HG03520 (cell line): ENCODE data around the gene TRIM40.
"Not testable (repeated sequence)": the region's sequence is repeated elsewhere in the genome, so short reads cannot be mapped to it uniquely, and the experiment has no call there.

Experiments used
- ATAC-seq: cut with Tn5 transposase; IDR thresholded peaks from one replicate; pipeline ENCODE4 v1.9.1; 2021; ENCODE audit warnings: mild to moderate bottlenecking, moderate library complexity; ENCODE audit not compliant: unreplicated experiment

Gene TRIM40

GRCh38 chr6:30162265-30163089 is 26.5 kb downstream of the TRIM40 start:
- ATAC-seq = no peak

DNA sequence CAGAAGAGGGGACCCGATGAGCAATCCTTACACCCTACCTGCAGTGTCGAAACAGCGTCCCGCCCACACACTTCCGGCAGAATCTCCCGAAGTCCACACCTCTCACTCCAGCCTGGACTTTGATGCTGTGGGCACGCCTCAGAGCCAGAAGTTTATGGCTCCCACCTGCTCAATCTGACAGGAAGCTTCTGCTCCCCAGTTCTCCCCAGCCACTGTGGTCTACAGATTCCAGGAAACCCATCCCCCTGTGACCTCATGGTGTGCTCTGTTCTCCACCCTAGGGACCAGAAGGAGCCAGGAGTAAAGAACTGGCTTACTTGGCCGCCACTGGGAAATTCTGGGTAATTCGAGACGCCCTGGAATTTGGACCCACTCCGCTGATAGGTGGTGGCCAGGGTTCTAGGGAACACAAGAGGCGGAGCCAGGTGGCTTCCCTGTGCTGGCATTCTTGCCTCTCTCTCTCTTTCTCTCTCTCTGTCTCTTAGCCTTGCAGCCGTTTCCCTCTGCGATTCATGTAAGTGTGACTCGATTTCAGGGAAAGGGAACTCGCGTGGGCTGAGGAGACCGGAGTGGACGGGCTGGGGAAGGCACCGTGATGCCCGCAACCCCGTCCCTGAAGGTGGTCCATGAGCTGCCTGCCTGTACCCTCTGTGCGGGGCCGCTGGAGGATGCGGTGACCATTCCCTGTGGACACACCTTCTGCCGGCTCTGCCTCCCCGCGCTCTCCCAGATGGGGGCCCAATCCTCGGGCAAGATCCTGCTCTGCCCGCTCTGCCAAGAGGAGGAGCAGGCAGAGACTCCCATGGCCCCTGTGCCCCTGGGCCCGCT is 27.4 kb downstream of the TRIM40 start, which contains the start of gene TRIM15:
Gene TRIM15 (plus strand): TSS at position 457 of the 828 bp plus-strand sequence. CDS start 139 bp downstream, at position 596.
- ATAC-seq = no peak

GRCh38 chr6:30163918-30164654 is 28.1 kb downstream of the TRIM40 start:
- no peak for ATAC-seq

GRCh38 chr6:30164714-30165113 is 28.8 kb downstream of the TRIM40 start:
- ATAC-seq = no peak

GRCh38 chr6:30165238-30165637 is 29.3 kb downstream of the TRIM40 start:
- ATAC-seq = not testable (repeated sequence)

- ATAC-seq = no peak
Measured at GRCh38 chr6:30167101-30167500, 31.2 kb downstream of the TRIM40 start.

GRCh38 chr6:30168741-30169140 is 32.8 kb downstream of the TRIM40 start:
- no peak for ATAC-seq

GRCh38 chr6:30169658-30170614 is 34.0 kb downstream of the TRIM40 start:
- no peak for ATAC-seq

- ATAC-seq = no peak
Measured at GRCh38 chr6:30171677-30172471, 35.9 kb downstream of the TRIM40 start.

DNA sequence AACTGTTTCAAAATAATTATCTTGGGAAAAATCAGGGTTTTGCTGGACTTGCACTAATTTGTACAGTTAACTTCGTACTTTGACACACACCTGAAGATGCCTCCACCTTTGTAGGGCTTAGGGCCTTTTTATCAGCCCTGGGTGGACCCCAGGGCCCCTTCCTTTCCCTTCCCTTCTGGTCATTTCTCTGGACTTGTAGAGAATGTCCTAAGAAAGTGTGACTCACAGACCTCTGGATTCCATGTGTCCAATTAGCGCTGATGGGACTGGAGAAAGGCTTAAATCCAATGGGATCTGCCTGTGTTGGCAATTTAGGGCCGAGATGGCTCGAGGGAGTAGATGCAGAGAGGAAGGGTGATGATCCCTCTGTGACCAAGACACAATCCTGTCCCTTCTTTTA is 36.7 kb downstream of the TRIM40 start:
- ATAC-seq = no peak

GRCh38 chr6:30175765-30176164 is 39.8 kb downstream of the TRIM40 start:
- no peak for ATAC-seq

DNA sequence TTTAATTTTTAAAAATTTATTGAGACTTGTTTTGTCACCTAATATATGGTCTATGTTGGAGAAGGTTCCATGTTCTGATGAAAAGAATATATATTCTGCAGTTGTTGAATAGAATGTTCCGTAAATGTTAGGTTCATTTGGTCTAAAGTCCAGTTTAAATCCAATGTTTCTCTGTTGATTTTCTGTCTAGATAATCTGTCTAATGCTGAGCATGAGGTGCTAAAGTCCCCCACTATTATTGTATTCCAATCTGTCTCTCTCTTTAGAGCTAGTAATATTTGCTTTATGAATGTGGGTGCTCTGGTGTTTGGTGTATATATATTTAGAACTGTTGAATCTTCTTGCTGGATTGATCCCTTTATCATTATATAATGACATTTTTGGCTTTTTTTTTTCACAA is 42.9 kb downstream of the TRIM40 start:
- no peak for ATAC-seq

- no peak for ATAC-seq
Measured at GRCh38 chr6:30180145-30180544, 44.2 kb downstream of the TRIM40 start.

DNA sequence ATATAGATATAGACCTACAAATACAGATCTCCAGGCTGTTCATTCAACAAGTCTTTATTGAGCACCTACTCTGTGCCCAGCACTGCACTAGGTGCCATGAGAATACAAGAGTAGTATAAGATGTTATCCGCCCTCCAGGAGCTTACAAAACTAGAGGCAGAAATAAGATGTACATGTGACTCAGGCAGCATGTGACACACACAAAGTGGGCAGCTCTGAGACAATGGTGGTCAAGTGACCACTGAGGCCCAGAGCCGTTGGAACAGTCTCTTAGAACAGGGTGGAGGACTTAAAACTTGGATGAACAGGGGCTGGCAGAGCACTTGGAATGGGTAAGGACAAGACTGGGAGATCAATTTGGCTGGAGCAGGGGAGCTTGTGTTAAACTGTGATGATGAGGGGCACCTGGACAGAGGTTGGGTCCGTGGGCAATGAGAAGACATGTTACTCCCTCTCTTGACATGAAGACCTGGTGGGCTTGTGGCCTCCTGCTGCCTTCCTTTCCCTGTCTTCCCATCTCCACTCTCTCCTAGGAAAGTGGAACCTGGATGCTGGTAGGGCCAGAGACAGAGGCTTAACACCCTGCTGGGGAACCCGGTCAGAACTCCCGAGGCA is 48.6 kb downstream of the TRIM40 start:
- no peak for ATAC-seq

DNA sequence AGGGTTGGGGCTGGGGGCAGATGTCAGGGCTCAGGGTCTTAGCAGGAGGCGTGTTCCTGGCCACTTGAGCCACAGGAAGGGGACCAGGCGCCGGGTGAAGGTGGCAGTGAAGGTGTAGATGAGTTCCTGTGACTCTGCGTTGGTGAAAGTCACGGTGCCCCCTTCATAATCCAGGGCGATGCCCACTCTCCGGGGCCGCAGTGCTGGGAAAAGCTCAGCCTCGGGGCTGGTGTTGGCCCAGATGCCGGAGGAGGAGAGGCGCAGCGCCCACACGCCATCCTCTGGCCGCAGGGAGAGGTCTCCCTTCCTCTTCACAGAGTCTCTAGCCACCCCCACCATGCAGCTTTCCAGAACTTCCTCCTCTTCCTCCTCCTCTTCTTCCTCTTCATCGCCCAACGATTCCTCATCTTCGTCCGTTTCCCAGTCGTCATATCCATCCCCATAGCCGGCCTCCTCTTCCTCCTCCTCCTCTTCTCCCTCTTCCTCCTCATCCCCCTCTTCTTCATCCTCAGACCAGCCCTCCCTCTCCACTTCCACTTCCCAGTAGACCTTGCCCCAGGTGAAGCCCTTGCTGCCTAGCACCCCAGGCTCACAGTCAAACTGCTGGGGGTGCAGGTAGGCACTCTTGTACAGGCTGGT is 50.0 kb downstream of the TRIM40 start:
- no peak for ATAC-seq

DNA sequence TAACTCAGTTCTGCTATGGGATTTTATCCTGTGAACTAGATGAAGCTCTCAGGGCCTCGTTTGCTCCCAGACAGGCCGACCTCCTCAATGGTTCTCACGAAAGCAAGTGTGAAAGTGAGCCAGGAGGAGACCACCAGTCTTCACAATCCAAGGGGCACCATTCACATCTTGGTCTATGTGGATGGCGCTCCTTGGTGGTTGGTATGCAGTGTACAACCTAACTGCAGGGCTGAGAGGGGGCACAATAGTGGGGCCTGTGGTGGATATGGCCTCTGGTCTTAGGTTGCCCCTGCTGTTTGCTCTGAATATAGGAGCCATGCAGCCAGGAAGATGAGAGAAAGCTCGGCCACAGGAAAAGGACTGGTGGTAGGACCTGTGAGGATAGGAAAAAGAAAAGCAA is 52.6 kb downstream of the TRIM40 start:
- ATAC-seq = no peak

DNA sequence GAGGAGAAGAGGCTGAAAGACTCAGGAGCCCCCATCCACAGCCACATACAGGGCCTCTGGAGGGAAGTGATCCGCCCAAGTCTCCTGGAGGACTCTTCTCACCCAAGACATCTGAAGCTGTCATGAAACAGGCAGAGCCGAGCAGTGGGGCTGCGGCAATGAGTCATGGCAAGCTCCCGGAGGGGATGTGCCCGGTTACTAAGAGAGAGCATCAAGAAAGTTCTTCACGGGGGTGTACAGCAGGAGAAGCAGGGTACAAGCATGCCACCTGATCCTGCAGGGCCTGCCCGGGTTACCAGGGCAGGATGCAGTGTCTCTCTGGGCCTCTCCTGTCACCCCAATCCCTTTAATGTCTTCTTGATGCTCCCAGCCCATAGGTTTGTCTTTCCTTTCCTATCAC is 56.1 kb downstream of the TRIM40 start:
- no peak for ATAC-seq
